HS-5 (cell line): ENCODE results near the gene CCSAP.

Experiments
- DNase-seq: peaks from one replicate; pipeline ENCODE4 v3.0.0-alpha.2; 2012; ENCODE audit warnings: low read depth

Gene CCSAP

DNA sequence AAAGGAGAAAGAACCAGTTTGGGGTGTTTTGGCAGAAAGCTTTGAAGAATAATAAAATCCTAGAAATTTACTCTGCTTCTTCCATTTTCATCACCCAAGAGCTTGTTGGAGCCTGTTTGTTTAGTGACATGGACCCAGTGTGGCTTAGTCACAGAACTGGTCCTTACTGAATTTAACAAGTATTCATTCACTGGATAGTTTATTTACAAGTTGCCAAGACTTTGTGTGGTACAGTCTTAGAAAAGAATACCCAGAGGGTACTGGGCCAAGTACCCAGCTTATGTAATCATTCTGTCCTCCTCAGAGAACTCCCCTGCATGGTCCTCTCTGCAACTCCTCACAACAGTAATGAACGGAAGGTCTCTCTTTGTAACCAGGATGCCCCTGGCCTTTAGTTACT lies 55.6 kb downstream of the CCSAP start:
- no peak for DNase-seq

DNA sequence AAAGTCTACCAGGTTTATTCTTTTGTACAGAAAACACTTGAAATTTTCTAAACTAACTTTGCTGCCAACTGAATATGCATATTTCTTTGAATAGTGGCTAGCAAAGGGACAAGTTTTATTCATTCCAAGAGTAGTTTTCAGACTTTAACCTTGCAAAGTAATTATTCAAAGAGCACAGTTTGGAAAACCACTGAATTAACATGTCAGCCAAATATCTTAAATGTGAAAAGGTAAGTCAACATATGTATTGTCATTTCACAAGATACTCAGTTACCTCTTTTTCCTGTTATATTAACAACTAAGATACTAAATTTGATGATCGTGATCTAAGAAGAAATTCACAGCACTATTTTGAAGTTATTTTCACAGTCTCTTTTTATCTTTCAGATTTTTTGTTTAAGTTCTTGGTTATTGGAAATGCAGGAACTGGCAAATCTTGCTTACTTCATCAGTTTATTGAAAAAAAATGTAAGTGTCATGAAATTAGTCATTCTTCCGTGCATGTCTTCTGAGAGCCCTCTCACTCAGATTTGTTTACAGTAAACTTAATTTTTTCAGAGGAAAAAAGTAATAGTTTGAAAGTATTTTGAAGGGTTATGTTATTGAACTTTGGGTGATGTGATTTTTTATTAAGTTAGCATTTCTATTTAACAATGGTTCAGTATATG lies 56.6 kb downstream of the CCSAP start:
- no peak for DNase-seq

DNA sequence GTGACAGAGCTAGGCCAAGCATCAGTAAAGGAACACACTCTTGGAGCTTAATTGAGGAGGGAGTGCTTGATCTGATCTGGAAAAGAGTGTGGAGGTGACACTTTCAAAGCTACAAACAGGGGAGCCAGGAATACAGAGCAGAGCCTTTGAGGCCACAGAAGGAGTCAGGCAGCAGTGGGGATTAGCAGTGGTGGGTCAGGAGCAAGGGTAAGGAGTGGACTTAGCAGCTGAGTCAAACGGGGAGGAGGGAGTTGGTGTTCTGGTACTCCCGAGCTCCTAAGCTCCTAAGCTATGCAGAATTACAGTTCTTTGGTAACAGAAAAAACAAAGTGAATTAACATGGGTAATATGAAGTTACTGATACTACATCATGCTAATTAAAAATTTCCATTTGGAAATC lies 57.4 kb downstream of the CCSAP start:
- DNase-seq, result no peak

DNA sequence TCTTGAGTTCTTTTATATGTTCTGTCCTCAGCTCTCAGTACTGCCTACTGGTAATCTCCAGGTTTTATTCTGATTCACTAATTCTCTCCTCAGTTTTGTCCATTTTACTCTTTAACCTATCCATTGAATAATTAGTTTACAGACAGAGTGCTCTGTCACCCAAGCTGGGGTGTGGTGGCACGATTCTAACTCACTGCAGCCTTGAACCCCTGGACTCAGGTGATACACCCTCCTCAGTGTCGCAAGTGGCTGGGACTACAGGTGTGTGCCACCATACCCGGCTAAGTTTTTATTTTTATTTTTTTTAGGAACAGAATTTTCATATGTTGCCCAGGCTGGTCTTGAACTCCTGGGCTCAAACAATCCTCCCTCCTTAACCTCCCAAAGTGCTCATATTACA lies 58.0 kb downstream of the CCSAP start:
- DNase-seq, result no peak

DNA sequence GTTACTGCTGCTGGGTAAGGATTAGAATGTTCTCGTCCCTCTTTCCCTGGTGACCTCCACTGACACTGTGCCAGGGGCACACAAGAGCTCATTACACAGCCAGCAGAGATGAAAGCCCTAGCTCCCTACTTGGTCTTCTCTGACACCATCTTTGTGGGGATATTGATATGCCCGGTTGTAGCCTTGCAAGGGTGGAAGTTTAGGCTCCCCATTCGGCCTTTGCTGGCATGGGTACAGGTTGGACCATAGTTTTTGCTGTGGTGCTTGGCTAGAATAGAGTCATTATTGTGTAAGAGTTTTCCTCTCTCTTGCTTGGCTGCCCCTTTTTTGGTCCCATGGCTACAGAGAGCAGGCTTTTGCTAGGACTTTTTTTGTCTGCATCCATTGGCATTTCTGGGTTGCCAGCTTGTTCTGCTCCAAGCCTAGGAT lies 59.6 kb downstream of the CCSAP start:
- no peak for DNase-seq

DNA sequence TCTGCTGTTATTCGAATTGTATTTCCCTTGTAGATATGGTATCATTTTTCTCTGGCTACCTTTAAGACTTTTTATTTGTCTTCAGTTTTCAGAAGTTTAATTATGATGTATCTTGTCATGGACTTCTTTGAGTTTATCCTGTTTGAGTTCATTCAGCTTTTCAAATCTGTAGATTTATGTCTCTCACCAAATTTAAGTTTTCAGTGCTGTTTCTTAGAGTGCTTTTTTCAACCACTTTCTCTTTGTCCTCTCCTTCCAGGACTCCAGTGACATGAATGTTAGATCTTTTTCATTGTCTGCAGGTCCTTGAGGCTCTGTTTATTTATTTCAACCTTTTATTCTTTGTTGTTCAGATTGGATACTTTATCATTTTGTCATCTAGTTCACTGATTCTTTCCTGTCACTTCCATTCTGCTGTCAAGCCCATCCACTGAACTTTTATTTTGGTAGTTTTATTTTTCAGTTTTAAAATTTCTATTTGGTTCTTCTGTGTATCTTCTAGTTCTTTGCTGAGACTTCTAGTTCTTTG lies 60.5 kb downstream of the CCSAP start:
- DNase-seq, result no peak

DNA sequence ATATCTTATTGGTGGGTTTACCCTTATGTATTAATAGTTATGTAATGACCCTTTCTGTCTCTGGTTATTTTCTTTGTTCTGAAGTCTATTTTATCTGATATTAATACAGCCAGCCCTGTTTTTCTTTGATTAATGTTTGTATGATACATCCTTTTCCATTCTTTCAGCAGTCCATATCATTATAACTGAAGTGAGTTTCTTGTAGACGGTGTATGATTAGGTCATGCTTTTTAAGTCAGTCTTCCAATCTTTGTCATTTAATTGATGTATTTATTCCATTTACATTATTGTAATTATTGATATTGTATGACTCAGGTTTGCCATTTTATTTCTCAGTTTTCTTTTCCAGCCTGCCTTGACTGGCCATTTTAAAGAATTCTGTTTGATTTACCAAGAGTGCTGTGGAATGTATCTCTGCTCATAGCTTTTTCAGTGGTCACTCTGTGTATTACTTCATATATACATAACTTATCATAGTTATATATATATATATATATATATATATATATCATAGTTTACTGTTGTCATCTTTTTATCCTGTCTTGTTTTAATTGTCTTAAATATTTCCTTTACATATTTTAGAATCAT lies 61.4 kb downstream of the CCSAP start:
- no peak for DNase-seq

DNA sequence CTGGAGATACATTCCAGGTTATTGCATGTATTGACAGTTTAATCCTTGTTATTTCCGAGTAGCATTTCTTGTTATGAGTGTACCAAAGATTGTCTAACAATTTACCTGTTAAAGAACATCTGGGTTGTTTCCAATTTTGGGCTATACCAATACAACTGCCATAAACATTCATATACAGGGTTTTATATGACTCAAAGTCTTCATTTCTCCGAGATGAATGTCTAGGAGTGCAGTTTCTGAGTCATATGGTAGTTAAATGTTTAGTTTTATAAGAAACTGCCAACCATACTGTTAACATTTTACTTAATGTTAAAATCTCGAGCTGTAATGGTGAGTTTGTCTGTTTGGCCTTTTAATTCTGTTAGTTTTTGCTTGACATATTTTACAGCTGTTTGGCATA lies 61.9 kb downstream of the CCSAP start:
- DNase-seq, result no peak

DNA sequence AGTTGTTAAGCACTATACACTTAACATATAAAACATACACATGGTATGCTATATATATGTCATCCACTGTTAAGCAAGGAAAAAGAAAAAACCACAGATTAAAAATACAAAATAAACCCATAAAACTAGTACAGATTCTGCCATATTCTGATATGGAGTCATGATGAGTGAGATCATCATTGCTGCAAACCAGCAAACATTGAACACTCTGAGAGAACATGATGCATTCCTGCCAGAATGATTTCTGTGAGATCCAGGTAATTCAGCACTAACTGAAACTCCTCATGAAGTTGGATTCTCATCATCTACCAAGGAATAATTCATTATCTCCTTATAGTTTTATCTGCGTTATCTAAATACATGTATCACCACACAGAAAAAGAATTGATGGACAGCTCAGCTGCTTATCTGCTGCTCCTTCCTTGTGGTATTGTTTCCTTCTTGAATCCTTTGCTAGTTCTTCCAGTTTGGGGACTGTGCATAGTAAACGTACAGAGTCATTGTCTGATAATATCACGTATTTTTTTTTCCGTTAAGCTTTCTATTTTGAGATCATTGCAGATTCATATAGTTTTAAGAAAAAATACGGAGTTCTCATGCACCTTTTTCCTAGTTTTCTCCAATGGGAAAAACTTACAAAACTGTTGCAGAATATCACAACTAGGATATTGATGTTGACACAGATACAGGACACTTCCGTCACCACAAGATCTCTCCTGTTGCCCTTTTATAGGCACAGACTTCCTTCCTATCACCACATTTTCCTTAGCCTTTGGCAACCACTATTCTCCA lies 62.6 kb downstream of the CCSAP start:
- no peak for DNase-seq

DNA sequence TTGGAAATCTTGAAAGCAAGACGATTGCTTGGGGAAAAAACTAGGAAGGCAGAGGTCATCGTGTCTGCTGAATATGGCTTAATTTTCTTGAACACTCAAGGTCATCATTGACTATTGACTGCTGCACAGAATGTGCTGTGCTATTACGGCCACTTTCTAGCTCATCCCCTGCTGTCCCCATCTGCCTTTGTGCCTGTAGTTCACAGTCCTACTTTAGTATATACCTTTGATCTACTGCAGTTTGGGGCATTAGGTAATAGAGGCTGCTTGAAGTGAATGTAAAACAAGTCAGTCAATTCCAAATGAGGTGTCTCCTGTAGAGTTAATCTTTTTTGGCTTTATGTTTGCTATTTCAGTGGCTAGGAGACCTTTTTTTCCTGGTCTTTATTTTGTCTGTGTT lies 63.6 kb downstream of the CCSAP start:
- no peak for DNase-seq

DNA sequence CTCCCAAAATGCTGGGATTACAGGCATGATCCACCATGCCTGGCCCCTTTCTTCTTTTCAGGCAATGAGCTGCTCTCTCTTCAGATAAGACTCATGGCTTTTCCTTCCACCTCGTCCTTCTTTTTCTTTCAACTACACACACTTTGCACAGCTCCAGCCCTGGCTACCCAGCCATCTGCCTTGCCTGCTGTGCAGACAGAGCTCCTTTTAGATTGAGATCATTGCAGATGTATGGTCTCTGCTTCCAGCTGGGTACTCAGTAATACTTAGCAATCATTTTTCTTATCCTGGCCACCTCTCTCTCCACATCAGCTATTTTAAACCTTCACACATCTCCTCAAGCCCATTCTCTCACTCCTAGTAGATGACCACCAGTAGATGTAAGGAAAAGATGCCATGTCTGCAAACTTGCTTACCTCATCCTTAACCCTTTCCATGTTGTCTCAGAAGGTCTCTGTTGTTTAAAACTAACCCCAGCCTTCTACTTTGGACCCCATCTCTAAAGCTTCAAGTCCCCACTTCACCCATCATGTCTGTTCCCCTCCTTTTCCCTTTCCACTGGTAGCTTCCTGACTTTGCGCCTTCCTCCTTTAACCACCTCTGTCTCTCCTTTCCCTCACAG lies 64.6 kb downstream of the CCSAP start:
- DNase-seq, result no peak

DNA sequence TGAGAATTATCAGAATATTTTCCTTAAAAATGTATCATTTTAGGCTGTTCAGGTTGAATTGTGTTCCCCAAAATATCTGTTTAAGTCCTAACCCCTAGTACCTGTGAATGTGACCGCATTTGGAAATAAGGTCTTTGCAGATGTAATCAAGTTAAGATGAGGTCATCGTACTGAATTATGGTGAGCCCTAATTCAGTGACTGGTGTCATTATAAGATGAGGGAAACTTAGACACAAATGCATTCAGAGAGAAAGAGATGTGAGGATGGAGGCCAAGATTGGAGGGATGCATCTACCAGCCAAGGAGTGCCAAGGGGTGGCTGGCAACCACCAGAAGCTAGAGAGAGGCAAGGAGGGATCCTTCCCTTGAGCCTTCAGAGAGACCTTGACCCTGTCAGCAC lies 67.8 kb downstream of the CCSAP start:
- DNase-seq, result no peak

DNA sequence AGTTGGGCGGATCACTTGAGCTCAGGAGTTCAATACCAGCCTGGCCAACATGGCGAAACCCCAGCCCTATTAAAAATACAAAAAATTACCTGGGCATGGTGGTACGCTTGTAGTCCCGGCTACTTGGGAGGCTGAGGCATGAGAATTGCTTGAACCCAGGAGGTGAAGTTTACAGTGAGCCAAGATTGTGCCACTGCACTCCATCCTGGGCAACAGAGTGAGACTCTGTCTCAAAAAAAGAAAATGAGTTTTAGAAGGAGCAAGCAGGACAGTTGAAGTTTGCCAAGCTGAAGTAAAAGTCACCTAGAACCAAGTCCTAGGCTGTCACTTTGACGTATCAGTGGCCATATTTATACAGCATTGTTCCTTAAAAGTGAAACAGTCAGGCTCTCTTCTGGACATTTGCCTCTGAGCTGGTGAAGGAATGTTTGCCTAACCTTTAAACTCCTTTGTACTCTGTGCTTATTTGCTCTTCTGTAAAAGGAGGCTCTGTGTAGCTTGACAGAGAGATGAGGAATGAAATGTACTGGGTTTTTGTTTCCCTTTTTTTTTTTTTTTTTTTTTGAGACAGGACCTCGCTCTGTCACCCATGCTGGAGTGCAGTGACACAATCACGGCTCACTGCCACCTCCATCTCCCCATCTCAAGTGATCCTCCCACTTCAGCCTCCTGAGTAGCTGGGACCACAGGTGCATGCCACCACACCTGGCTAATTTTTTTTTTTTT lies 69.2 kb downstream of the CCSAP start:
- no peak for DNase-seq

DNA sequence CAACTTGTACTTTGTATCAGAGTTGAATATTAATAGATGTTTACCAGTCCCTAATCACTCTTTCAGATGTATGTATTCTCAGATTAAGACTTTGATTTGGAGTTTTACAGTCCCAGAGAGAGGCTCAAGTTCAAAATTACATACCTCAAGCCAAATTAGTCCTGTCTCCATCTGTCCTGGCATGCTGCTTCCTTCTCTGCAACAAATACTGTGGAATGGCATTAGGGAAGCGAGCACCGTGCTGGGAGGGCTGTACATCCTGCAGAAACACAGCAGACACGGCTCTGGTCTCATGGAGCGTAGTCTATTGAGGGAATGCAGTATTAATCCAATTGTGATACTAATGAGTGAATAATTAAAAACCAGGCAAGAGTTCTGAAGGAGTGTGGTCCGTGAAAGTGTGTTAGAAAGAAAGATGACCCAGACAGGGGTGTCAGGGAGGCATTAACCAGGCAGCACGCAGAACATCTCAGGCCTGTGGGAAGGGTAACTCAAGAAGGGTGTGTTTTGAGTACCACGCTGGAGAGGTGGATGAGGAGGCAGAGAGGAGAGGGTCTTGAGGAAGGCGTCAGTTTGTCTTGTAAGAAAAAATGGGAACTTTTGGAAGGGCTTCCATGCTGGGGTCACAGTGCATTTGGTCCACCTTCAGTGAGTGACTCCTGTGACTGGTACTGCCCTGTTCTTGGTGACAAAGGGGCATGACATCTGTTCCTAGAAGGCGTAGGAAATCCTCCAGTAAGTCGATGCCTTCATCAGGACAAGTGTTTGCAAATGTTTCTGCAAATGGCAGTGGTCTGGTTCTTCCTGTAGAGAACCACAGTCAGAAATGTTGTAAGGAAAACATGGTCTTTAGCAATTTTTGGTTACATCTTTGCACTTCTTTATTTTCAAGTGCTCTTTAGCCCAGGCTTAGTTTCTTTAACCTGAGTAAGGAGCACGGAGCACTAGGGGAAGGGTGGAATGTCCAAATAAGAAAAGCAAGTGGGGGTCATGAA lies 70.4 kb downstream of the CCSAP start:
- DNase-seq, result no peak

DNA sequence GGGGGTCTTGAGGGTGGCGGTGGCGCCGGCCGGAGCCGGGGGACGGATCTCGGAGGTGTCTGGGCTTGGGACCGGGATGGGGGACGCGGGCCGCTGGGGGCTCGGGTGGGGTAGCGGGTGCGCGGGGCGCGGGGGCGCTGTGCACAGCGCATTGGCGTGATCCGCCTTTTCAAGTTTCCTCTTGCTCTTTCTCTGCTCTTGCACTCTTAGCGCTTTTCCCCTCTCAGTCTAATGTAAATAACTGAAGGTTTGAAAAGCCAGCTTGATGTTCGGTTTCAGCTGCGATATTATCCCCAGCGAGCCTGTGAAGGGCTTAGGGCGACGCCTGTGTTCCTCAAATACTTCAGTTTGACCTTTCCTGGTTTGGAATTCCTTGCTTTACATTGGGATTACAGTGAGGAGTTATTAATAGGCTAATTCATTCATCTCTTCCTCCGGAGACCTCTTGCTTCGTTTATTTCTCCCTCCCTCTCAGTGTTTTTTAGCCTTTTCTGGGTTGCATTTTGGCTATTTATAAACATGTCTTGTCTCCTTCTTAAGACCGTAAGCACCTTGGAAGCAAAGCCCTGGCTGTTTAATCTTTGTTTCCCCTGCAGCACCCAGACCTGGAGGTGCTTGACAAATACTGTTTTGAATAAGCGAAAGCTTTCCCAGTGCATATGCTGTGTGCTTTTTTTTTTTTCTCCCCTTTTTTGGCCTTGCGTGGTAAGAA lies 71.2 kb downstream of the CCSAP start:
- DNase-seq, result no peak
